Upper lobe of left lung (tissue), 6 donors: ENCODE data around the gene SEMA4D. TPM values are rescaled to one million over a fixed set of nuclear protein-coding genes. Genes with fewer than 3 reads are reported as not detected.

Experiments used
- ATAC-seq, 2 donors: fragments of 200-7000 bp; cut with Tn5 transposase; one replicate each; pipeline ENCODE4 v1.9.1; 2022; ENCODE audit warnings: mild to moderate bottlenecking in 2 of 2, moderate library complexity in 2 of 2; ENCODE audit not compliant: low FRiP score in 2 of 2
- DNase-seq, 2 donors: peaks; one replicate each; pipeline ENCODE4 v3.0.0-alpha.2; 2019 to 2020
- H3K27ac ChIP-seq, 4 donors: fragments of 200-600 bp; sonication (generic); one replicate each; pipeline ENCODE4 v1.5.1; 2016 to 2019
- H3K27me3 ChIP-seq, 4 donors: fragments of 200-600 bp; sonication (generic); one replicate each; pipeline ENCODE4 v1.5.1; 2017 to 2019
- H3K36me3 ChIP-seq, 4 donors: fragments of 200-600 bp; sonication (generic); one replicate each; pipeline ENCODE4 v1.5.1; 2016 to 2019
- H3K4me1 ChIP-seq, 4 donors: fragments of 200-600 bp; sonication (generic); one replicate each; pipeline ENCODE4 v1.5.1; 2018 to 2019
- H3K4me3 ChIP-seq, 4 donors: fragments of 200-600 bp; sonication (generic); one replicate each; pipeline ENCODE4 v1.5.1; 2017 to 2019; ENCODE audit warnings: mild to moderate bottlenecking in 2 of 4, moderate library complexity in 1 of 4
- H3K9me3 ChIP-seq, 4 donors: fragments of 200-600 bp; sonication (generic); one replicate each; pipeline ENCODE4 v1.5.1; 2018 to 2019
- CTCF ChIP-seq, 6 experiments: fragments of 450-650 bp in 4 of 6; fragments of 200-600 bp in 2 of 6; sonication (generic) in 2 of 6; IDR thresholded peaks; one replicate each; pipeline ENCODE4 v1.5.1; 2016 to 2019; ENCODE audit warnings: antibody characterized with exemption in 6 of 6
- EP300 ChIP-seq, 4 donors: sonication (generic); formaldehyde crosslinking; IDR thresholded peaks; one replicate each; pipeline ENCODE4 v1.5.1; 2017; ENCODE audit warnings: antibody characterized with exemption in 4 of 4, control low read depth in 2 of 4
- POLR2A ChIP-seq, 4 donors: fragments of 450-650 bp; IDR thresholded peaks; one replicate each; pipeline ENCODE4 v1.5.1; 2016 to 2017; ENCODE audit warnings: antibody characterized with exemption in 4 of 4, mild to moderate bottlenecking in 2 of 4
- POLR2AphosphoS5 ChIP-seq, 2 donors: sonication (generic); formaldehyde crosslinking; IDR thresholded peaks; one replicate each; pipeline ENCODE4 v1.5.1; 2017; ENCODE audit warnings: antibody characterized with exemption in 2 of 2
- WGBS, 2 donors: methylation state at CpG; one replicate each; pipeline ENCODE4 v1.1.5; 2017 to 2018; 5-methylcytosine and 5-hydroxymethylcytosine counted together
- total RNA-seq, 6 donors: library from RNA; depleted of rRNA in 4 of 6; stranded (reverse); fragments of >200 nt in 4 of 6; gene quantifications; one replicate each; pipeline versions ENCODE4 v1.1.0 to v1.2.1, GENCODE V29; 2016 to 2021
- donor health status: DM: no; HTN: no; CAD: no; lungs with moderate emphysema.
- donor health status: DM: no; HTN: yes; CAD: no; lungs with severe emphysema.

The SEMA4D gene
- total RNA-seq, 6 donors from 2014 or later, result 24.6 to 61.3 (median 41.8) TPM

GRCh38 chr9:89444925-89445765 is 52.8 kb downstream of the SEMA4D start:
- no peak for DNase-seq

GRCh38 chr9:89444274-89444673 is 53.6 kb downstream of the SEMA4D start:
- Histone ChIP-seq H3K4me3 (no peak overlapping the region), H3K36me3 (no peaks in the 10 kb centered on the region), H3K9me3 (no peaks in the 10 kb centered on the region), H3K4me1 (peaks cover 11 to 39% (median 37%) of the 10 kb centered on the region in 4 donors), H3K27me3 (no peaks in the 10 kb centered on the region), H3K27ac (no peak overlapping the region)
- no peak for TF ChIP-seq CTCF (IDR thresholded peaks at IDR 0.05)
- TF ChIP-seq EP300 (IDR thresholded peaks at IDR 0.05), result no peak
- no peak for TF ChIP-seq POLR2A (IDR thresholded peaks at IDR 0.05)
- no peak for TF ChIP-seq POLR2AphosphoS5 (IDR thresholded peaks at IDR 0.05)
- DNase-seq (no peak), ATAC-seq (no peak)
- 77 to 80% methylated on average over 9 of the region's 9 CpGs for WGBS, 2 donors

More at GRCh38 chr9:89444925-89445765, 52.8 kb downstream of the SEMA4D start:
- ATAC-seq, result no peak
- Histone ChIP-seq H3K9me3 (no peaks in the 10 kb centered on the region), H3K27ac (no peak overlapping the region), H3K4me1 (peaks cover 11 to 31% (median 30%) of the 10 kb centered on the region in 4 donors), H3K36me3 (no peaks in the 10 kb centered on the region), H3K4me3 (no peak overlapping the region), H3K27me3 (no peaks in the 10 kb centered on the region)
- WGBS, 2 donors, result 83 to 84% methylated on average over 15 to 16 of the region's 16 CpGs
- TF ChIP-seq POLR2A (IDR thresholded peaks at IDR 0.05), result no peak
- no peak for TF ChIP-seq POLR2AphosphoS5 (IDR thresholded peaks at IDR 0.05)
- TF ChIP-seq EP300 (IDR thresholded peaks at IDR 0.05), result no peak
- TF ChIP-seq CTCF (IDR thresholded peaks at IDR 0.05), result no peak

- WGBS, 2 donors, result 88 to 94% methylated on average over 18 to 19 of the region's 22 CpGs
- Histone ChIP-seq H3K4me1 (peaks cover 11 to 42% (median 37%) of the 10 kb centered on the region in 4 donors), H3K27ac (peak overlapping the region in 1 of 4 donors; percentile 26), H3K27me3 (no peaks in the 10 kb centered on the region), H3K4me3 (no peak overlapping the region), H3K9me3 (no peaks in the 10 kb centered on the region), H3K36me3 (no peaks in the 10 kb centered on the region)
- no peak for TF ChIP-seq EP300 (IDR thresholded peaks at IDR 0.05)
- TF ChIP-seq POLR2AphosphoS5 (IDR thresholded peaks at IDR 0.05), result no peak
- no peak for TF ChIP-seq CTCF (IDR thresholded peaks at IDR 0.05)
- no peak for TF ChIP-seq POLR2A (IDR thresholded peaks at IDR 0.05)
- DNase-seq, result peak in 1 of 2 donors; percentile 63
- peak in 1 of 2 donors; percentile 12 for ATAC-seq
Measured at GRCh38 chr9:89442981-89443814, 54.7 kb downstream of the SEMA4D start.

- DNase-seq (peak in 1 of 2 donors; percentile 66), ATAC-seq (no peak)
- 83 to 87% methylated on average over 9 of the region's 9 CpGs for WGBS, 2 donors
- H3K36me3 ChIP-seq, result no peaks in the 10 kb centered on the region
- H3K27ac ChIP-seq, result peak overlapping the region in 1 of 4 donors; percentile 86
- no peaks in the 10 kb centered on the region for H3K9me3 ChIP-seq
- TF ChIP-seq CTCF (IDR thresholded peaks at IDR 0.05) (no peak), EP300 (IDR thresholded peaks at IDR 0.05) (no peak), POLR2A (IDR thresholded peaks at IDR 0.05) (no peak)
- H3K4me1 ChIP-seq, result peaks cover 11 to 49% (median 43%) of the 10 kb centered on the region in 4 donors
- H3K4me3 ChIP-seq, result no peak overlapping the region
- H3K27me3 ChIP-seq, result no peaks in the 10 kb centered on the region
Measured at GRCh38 chr9:89442501-89442978, 55.4 kb downstream of the SEMA4D start.
